Heart left ventricle (tissue), 16 donors: ENCODE data around the gene ESR2. TPM values are rescaled to one million over a fixed set of nuclear protein-coding genes. Genes with fewer than 3 reads are reported as not detected.
"Not testable (repeated sequence)": the region's sequence is repeated elsewhere in the genome, so short reads cannot be mapped to it uniquely, and the experiment has no call there.

ENCODE experiments used
- ATAC-seq, 4 donors: fragments of 200-7000 bp; cut with Tn5 transposase; one replicate each; pipeline ENCODE4 v1.9.1; 2020 to 2022; ENCODE audit warnings: moderate library complexity in 4 of 4, mild to moderate bottlenecking in 3 of 4, moderate number of reproducible peaks in 1 of 4
- DNase-seq, 5 donors: peaks; one replicate each; pipeline ENCODE4 v3.0.0-alpha.2; 2020
- H3K27ac ChIP-seq, 12 donors: fragments of 200-600 bp; sonication (generic) in 4 of 12; one replicate each; pipeline versions ENCODE4 v1.5.0 to v1.8.0; 2016 to 2022; ENCODE audit warnings: mild to moderate bottlenecking in 2 of 12
- H3K27me3 ChIP-seq, 9 donors: fragments of 200-600 bp; sonication (generic) in 2 of 9; one replicate each; pipeline versions ENCODE4 v1.5.1 to v1.8.0; 2016 to 2022; ENCODE audit warnings: mild to moderate bottlenecking in 3 of 9
- H3K36me3 ChIP-seq, 9 donors: fragments of 200-600 bp; sonication (generic) in 2 of 9; one replicate each; pipeline versions ENCODE4 v1.5.0 to v1.8.0; 2018 to 2022; ENCODE audit warnings: mild to moderate bottlenecking in 2 of 9
- H3K4me1 ChIP-seq, 12 donors: fragments of 200-600 bp; sonication (generic) in 4 of 12; one replicate each; pipeline versions ENCODE4 v1.5.0 to v1.8.0; 2016 to 2022; ENCODE audit warnings: mild to moderate bottlenecking in 3 of 12
- H3K4me3 ChIP-seq, 12 donors: fragments of 200-600 bp; sonication (generic) in 4 of 12; one replicate each; pipeline versions ENCODE4 v1.5.0 to v1.8.0; 2017 to 2022; ENCODE audit warnings: mild to moderate bottlenecking in 9 of 12, moderate library complexity in 4 of 12
- H3K9me3 ChIP-seq, 12 donors: fragments of 200-600 bp; sonication (generic) in 4 of 12; one replicate each; pipeline versions ENCODE4 v1.5.0 to v1.8.0; 2016 to 2022; ENCODE audit warnings: mild to moderate bottlenecking in 1 of 12
- CTCF ChIP-seq, 12 donors: fragments of 200-600 bp; sonication (generic) in 4 of 12; IDR thresholded peaks; one replicate each; pipeline versions ENCODE4 v1.5.0 to v1.8.0; 2018 to 2022; ENCODE audit warnings: antibody characterized with exemption in 12 of 12, mild to moderate bottlenecking in 5 of 12
- POLR2A ChIP-seq, 2 donors: fragments of 450-650 bp; IDR thresholded peaks; one replicate each; pipeline ENCODE4 v1.6.1; 2017; ENCODE audit warnings: antibody characterized with exemption in 2 of 2, mild to moderate bottlenecking in 2 of 2, moderate library complexity in 2 of 2
- WGBS, 4 donors: extraction: QIAGEN DNeasy Blood & Tissue Kit in 2 of 4; methylation state at CpG; one replicate each; pipeline versions ENCODE4 v1.1.5 to v1.1.7; 2013 to 2018; 5-methylcytosine and 5-hydroxymethylcytosine counted together
- intact Hi-C, 10 donors: fragments of 100-400 bp; cut with DNase I; formaldehyde crosslinking; loops; one replicate each; pipeline versions ENCODE4 v1.11.1 to v1.14.2; 2022
- polyA plus RNA-seq, 2 donors: library from polyadenylated mRNA; stranded (reverse); fragments of 200-250 nt; gene quantifications; one replicate each; pipeline ENCODE4 v1.2.3, GENCODE V29; 2013
- total RNA-seq, 9 donors: library from RNA; depleted of rRNA in 2 of 9; stranded (reverse); fragments of >200 nt in 2 of 9; fragmentation: NEBNext Ultra II Directional in 3 of 9; extraction: Animal tissue kit (Norgen Biotek cat#: 25700) in 3 of 9; gene quantifications; one replicate each; pipeline versions ENCODE4 v1.1.0 to v1.2.4, GENCODE V29; 2016 to 2023
- donor health status: ischemic (EF 13 %, LVEDD 7.1; RV severe dilation, severe dysfunction).
- donor health status: healthy with polysubstance abuse.
- donor health status: DM: no; HTN: yes; CAD: no.
- donor health status: DM: no; HTN: no; CAD: no.
- donor health status: ischemic (EF 25% LVEDD 6.9; RV normal size, moderate dysfunction).
- donor health status: ischemic (EF 25% LVEDD 5.7; RV mildly dilated, moderate dysfunction).
- donor health status: healthy.
- donor health status: DM: yes; HTN: yes; CAD: no.
- donor health status: ischemic (EF 35%, LVEDD 5.7; RV mildly dilated, moderate dysfunction).
- donor health status: nonischemic (EF 11% LVEDD 7.7; RV severe dilation, severe dysfunction).
- donor health status: DM: yes; HTN: yes; CAD: no.
- donor health status: PGD.
- donor health status: ischemic (EF 29% LVEDD 5.4; RV normal size, mild dysfunction).
- donor health status: nonischemic (EF 23%, LVEDD 6.1; RV moderate dilation, normal function).

ESR2 gene
- total and polyA plus RNA-seq, 11 donors, result 0.15 to 1.7 (median 0.61) TPM

GRCh38 chr14:64118892-64119291 is 175.3 kb downstream of the ESR2 start:
- WGBS, 4 donors, result 86 to 91% (median 89%) methylated on average over 2 of the region's 2 CpGs
- no peak for DNase-seq
- Histone ChIP-seq H3K9me3 (no peaks in the 10 kb centered on the region), H3K27ac (peak overlapping the region in 11 of 12 donors; percentile 44 to 91 (median 75)), H3K27me3 (no peaks in the 10 kb centered on the region), H3K36me3 (peaks cover 0 to 73% (median 61%) of the 10 kb centered on the region in 9 donors), H3K4me1 (peaks cover 0 to 9% (median 4%) of the 10 kb centered on the region in 12 donors), H3K4me3 (no peak overlapping the region)
- ATAC-seq, result no peak
- TF ChIP-seq CTCF (IDR thresholded peaks at IDR 0.05) (no peak), POLR2A (IDR thresholded peaks at IDR 0.05) (no peak)
- intact Hi-C loops, result no loop called here

- intact Hi-C loops, DNase-seq: not testable (repeated sequence)
- H3K4me1 ChIP-seq, result peaks cover 0 to 11% (median 4%) of the 10 kb centered on the region in 12 donors
These were observed 175.8 kb downstream of the ESR2 start for GRCh38 chr14:64118403-64118742.

GRCh38 chr14:64117671-64118402 is 176.3 kb downstream of the ESR2 start:
- Histone ChIP-seq H3K9me3 (no peaks in the 10 kb centered on the region), H3K27me3 (no peaks in the 10 kb centered on the region), H3K4me3 (no peak overlapping the region), H3K4me1 (peaks cover 0 to 11% (median 4%) of the 10 kb centered on the region in 12 donors), H3K27ac (peak overlapping the region; percentile 41 to 91 (median 74)), H3K36me3 (peaks cover 0 to 75% (median 58%) of the 10 kb centered on the region in 9 donors)
- 56 to 67% (median 64%) methylated on average over 11 of the region's 11 CpGs for WGBS, 4 donors
- TF ChIP-seq CTCF (IDR thresholded peaks at IDR 0.05), result peak in 2 of 12 donors; percentile 15 to 21
- TF ChIP-seq POLR2A (IDR thresholded peaks at IDR 0.05), result no peak
- intact Hi-C loops, result no loop called here
- ATAC-seq (peak; percentile 95 to 97 (median 97)), DNase-seq (peak; percentile 66 to 82 (median 72))

More at GRCh38 chr14:64118403-64118742, 175.8 kb downstream of the ESR2 start:
- Histone ChIP-seq H3K36me3 (peaks cover 0 to 75% (median 62%) of the 10 kb centered on the region in 9 donors), H3K27ac (peak overlapping the region; percentile 41 to 91 (median 73))
- not testable (repeated sequence) for H3K9me3 ChIP-seq, H3K27me3 ChIP-seq, H3K4me3 ChIP-seq
- peak in 1 of 4 donors; percentile 25 for ATAC-seq
- 74 to 86% (median 81%) methylated on average over 7 of the region's 7 CpGs for WGBS, 4 donors

GRCh38 chr14:64115401-64115800 is 178.8 kb downstream of the ESR2 start:
- no peak overlapping the region for H3K27ac ChIP-seq
- intact Hi-C loops, result no loop called here

More at GRCh38 chr14:64115401-64115800, 178.8 kb downstream of the ESR2 start:
- Histone ChIP-seq H3K4me1 (peaks cover 0 to 11% (median 4%) of the 10 kb centered on the region in 12 donors), H3K9me3 (no peaks in the 10 kb centered on the region), H3K4me3 (no peak overlapping the region), H3K27me3 (no peaks in the 10 kb centered on the region), H3K36me3 (peaks cover 0 to 62% (median 45%) of the 10 kb centered on the region in 9 donors)
- no peak for DNase-seq
- TF ChIP-seq CTCF (IDR thresholded peaks at IDR 0.05), result no peak
- no peak for TF ChIP-seq POLR2A (IDR thresholded peaks at IDR 0.05)
- 76 to 93% (median 85%) methylated on average over 6 of the region's 6 CpGs for WGBS, 4 donors
- ATAC-seq, result no peak
